ENCODE results near the gene ARL14EP.

The ARL14EP gene
- total RNA-seq: 28.4 to 40.6 (median 31.4) reads per million in 4 donors

GRCh38 chr11:30322826-30323710, at the start of gene ARL14EP:
ARL14EP (plus strand) TSS chr11:30323104; CDS start chr11:30330949, 7,845 bp downstream.
- DNase-seq: peak; percentile 64 to 97 (median 71)

DNA sequence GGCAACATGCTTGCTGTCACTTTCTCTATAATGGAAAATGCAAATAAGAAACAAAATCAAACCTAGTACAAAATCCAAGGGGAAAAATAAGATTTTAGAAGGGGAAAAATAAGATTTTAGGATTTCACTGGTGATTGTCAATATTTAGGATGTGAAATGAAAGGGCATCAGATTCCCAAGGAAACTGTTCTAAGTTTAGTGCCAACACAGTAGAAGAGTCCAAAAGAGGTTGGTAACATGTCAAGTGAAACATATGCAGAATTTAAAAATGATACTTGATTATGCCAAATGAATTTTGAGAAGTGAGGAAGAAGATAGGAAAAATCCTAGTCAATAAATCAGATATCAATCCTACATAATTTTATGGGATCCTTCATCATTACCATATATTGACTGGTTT, 45.7 kb upstream of the ARL14EP start:
- DNase-seq: no peak

DNA sequence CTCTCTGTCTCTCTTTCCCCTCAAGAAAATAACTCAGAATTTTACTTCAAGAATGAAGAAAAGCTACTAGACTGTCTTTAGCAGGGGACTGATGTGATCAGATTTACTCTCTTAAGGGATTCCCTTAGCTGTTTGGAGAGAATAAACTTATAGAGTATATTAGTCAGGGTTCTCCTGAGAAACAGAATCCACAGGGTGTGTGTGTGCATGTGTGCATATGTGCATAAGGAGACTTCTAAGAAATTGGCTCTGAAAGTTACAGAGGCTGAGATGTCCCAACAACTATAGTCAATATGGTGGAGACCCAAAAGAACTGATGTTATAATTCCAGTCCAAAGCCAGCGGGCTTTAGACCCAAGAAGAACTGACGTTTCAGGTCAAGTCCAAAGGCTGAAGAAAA, 43.1 kb upstream of the ARL14EP start:
- DNase-seq: no peak

DNA sequence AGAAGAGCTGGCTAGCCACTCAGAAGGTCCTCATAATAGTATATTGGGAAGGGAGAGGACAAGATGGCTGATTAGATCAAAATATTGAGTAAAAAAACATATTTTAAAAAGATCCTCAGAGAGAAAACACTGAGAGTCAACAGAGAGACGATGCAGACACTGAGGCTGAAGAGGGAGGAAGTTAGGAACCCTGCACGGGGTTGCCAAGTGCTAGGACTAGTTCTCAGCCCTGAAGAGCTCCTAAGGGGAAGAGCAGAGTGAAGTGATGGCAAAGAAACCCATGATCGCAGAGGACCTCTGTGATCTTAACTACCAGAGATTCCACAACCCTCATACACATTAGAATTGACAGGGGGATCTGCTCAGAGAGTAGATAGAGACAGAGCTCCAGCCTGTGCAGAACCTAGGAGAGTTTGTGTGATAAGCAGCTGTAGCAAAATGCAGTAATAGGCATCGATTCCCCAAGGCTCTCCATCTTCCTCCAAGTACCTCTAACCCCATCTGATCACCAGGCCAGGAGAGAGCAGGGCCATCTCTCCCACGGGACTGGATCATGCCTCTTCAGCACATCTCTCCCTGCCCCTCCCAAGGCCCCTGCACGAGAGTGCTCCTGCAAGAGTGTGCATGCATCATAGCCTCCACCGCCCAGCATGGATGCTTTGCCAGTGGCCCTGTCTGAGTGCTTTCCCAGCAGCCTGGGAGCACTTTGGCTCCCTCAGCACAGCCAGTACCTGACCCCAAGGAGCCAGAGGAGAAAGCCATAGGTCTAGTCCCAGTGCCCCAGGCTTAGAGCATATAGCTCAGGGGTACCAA, 41.2 kb upstream of the ARL14EP start:
- DNase-seq: no peak

DNA sequence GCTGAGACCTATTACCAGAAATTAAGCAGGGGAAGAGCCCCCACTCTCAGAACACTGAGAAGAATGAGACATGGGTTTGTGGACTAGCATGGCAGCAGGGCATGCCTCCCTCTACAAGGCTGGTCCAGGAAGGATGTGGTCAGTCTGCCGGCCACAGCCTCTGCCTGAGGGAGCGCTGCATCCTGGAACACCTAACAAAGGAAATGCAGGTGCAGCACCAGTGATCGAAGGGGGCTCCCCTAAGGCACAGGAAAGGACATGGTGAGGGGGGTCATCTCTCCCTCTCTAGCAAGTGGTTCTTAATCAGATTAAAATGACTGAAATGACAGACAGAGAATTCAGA, 40.6 kb upstream of the ARL14EP start:
- DNase-seq: peak in 1 of 5 donors; percentile 46

GRCh38 chr11:30284836-30285235, 38.1 kb upstream of the ARL14EP start:
- DNase-seq: no peak

DNA sequence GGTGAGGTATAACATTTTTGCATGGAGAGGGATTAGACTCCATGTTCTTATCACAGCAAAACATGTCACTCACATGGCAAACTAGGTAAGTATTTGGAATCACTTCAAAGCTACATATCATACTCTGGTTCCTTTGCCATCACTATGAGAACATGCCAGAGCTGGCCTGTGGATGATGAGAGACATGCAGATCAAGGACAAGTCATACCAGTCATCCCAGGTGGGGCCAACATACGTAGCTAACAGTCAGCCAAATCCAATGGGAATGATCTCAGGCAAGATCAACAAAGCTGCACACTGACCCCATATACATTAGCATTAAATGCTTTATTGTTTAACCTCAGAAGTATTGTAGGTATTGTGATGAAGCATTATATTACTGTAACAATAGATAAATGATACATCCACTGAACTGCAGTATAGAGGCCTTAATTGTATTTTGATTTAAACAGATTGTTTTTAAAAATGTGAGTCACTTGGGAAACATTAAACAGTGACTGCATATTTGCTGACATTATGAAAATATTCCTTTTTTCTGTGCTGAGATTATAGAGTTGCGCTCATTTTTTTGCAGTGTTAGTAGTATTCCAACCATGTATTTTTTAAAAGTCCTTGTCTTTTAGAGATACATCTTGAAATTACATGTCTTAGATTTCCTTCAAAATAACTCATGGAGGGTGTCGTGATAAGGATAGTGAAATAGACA, 37.3 kb upstream of the ARL14EP start:
- DNase-seq: no peak

DNA sequence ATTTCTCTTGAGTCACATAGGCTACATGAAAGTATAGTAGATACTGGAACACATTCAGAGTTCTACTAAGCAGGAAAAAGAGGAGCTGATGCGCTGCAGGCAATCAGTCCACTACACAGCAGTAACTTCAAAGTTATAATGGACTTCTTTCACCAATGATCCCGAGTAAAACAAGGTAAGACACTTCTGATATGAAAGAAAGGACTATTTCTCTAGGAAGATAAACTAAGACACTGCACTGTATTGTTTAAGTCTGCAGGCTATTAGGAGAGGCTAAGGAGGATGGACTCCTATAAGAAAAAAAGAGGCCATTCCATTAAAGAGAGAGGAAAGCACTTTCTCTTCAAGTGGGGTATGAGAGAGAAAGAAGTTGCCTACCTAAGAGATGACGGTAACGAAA, 31.6 kb upstream of the ARL14EP start:
- no peak for DNase-seq

GRCh38 chr11:30292545-30292944, 30.4 kb upstream of the ARL14EP start:
- no peak for DNase-seq

GRCh38 chr11:30295178-30295885, 27.6 kb upstream of the ARL14EP start:
- no peak for DNase-seq

- no peak for DNase-seq
Observed at GRCh38 chr11:30304620-30305019, 18.3 kb upstream of the ARL14EP start.

DNA sequence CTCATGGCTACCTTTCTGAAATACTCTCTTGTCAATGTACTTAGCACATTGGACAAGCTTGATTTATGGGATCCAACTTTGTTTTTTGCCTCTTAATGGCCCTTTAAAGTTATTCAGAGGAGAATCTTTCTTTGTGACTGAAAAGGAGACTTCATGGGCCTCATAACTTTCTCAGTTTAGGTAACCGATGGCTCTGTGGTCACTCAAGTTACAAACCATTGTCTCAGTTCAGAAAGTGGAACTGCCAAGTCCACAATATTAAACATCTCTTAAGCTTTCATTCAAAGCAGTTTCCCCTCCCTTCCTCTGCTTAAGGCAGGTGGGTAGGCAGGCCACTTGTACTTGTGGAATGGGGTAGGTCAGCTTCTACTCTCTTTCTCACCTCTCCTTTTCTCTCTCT, 12.3 kb upstream of the ARL14EP start:
- no peak for DNase-seq

GRCh38 chr11:30311189-30311588, 11.7 kb upstream of the ARL14EP start:
- DNase-seq: no peak

- no peak for DNase-seq
Observed at GRCh38 chr11:30312243-30312642, 10.7 kb upstream of the ARL14EP start.

DNA sequence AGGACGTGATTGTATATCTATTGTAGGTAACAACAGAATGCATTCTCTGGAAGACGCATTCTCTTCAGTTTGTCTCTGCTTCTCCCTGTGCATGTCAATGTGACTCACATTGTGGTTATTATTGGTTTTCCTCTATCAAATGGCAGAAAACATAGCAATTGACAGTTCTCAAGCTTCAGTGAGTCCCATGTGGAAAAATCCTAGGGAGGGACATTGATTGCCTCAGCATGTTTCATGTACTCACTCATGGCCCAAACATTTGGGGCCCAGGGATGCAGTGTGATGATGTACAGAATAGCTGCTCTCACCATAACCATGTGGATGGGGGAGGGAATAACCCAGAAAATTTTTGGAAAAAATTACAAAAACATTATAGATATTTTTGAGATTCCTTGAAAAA, 9.3 kb upstream of the ARL14EP start:
- no peak for DNase-seq

DNA sequence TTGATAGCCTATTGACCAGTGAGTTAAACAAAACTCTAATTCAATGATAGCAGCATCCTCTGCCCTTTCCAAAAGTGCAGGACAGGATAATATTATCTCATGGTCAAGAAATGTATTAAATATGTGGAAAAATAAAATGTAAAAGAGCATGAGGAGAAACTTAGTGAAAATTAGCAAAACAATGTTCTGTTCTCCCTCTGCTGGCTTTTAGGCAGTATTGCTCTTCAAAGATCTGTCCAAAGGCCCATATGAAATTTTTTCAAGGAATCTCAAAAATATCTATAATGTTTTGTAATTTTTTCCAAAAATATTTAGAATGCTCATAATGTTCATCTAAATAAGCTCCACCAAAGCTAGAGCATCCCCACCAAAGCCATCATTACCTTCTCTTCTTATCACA, 8.3 kb upstream of the ARL14EP start:
- no peak for DNase-seq

DNA sequence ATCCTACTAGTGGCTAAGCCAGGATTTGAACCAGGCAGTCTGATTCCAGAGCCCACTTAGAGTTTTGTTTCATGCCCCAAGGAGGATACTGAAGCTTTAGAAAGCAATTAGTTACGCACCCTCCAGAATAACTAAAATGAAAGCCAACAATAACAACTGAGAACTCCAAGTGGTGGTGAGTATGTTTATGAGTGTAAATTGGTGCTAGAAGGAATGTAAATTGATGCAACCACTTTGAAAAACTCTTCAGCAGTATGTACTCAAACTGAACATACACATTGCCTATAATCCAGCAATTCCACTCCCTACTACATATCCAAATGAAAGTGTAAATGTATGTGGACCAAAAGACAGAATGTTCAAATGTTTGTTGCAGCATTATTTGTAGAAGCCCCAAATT, 6.7 kb upstream of the ARL14EP start:
- DNase-seq: no peak

GRCh38 chr11:30317030-30317429, 5.9 kb upstream of the ARL14EP start:
- no peak for DNase-seq

DNA sequence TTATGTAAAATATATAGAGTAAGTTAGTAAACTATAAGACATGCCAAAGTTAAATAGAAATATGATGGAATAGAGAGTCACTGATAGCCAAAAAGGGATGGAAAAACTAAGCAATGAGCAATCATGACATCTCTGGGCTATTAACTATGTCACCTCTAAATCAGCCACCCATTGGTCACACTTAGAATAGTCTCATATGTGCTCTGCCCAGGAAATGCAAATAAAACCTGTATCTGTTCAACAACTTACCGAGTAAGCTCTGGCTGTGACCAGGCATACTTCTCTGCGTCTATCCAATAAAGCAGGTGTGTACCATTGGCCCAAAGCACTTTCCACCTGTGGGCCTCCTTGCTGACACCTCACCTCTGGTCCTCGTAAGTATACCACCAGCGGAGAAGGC, 1.6 kb upstream of the ARL14EP start:
- DNase-seq: no peak

DNA sequence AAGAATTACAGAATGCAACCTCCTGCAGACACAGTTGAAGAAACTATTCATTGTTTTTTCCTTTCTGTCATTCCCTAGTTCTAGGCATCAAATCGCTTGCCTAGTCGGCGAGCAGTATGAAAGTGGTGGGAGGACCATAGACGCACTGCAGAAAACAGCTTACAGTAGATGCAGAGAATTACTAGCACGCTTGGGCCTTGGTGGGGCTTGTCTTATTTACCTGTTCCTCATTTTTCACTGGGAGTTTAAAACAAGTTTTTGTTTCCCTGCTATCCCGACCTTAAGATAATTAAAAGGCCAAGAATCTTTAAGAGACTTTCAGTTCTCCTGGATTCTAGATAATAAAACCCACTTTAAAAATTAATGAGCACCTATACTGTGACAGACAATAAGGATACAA, 713 bp upstream of the ARL14EP start:
- no peak for DNase-seq

- no peak for DNase-seq
Observed at GRCh38 chr11:30326114-30326778, 3.3 kb downstream of the ARL14EP start.

DNA sequence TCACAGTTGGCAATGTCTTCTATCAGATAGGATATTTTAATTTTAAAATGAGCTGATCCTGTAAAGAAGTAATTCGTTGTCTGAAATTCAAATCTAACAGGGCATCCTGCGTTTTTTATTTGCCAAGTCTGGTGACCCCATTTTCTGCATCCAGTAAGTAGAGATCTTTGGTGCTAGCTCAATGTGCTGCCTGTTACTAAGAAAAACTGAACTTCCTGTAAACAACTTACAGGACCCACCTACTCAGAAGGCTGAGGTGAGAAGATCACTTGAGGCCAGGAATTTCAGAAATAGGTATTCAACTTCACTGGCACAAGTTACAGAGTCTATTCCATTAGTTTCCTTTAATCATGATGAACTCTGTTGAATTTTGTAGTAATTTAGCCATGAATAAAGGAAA, 4.0 kb downstream of the ARL14EP start:
- peak in 1 of 5 donors; percentile 36 for DNase-seq

Measured in T-helper 1 cell (primary cell).